Esophagus squamous epithelium (tissue), 4 donors: ENCODE results near the gene SLC16A12.

Experiments
- POLR2A ChIP-seq, 4 donors: fragments of 450-650 bp; IDR thresholded peaks; one replicate each; pipeline ENCODE4 v1.6.1; 2017; ENCODE audit warnings: antibody characterized with exemption in 4 of 4, mild to moderate bottlenecking in 4 of 4, moderate library complexity in 3 of 4
- TF ChIP-seq, protein P1 (sequence below), 6 experiments: fragments of 450-650 bp in 4 of 6; fragments of 200-600 bp in 2 of 6; sonication (generic) in 2 of 6; IDR thresholded peaks; one replicate each; pipeline ENCODE4 v1.5.1; 2016 to 2019; ENCODE audit warnings: antibody characterized with exemption in 6 of 6, mild to moderate bottlenecking in 4 of 6, moderate library complexity in 4 of 6

DNA sequence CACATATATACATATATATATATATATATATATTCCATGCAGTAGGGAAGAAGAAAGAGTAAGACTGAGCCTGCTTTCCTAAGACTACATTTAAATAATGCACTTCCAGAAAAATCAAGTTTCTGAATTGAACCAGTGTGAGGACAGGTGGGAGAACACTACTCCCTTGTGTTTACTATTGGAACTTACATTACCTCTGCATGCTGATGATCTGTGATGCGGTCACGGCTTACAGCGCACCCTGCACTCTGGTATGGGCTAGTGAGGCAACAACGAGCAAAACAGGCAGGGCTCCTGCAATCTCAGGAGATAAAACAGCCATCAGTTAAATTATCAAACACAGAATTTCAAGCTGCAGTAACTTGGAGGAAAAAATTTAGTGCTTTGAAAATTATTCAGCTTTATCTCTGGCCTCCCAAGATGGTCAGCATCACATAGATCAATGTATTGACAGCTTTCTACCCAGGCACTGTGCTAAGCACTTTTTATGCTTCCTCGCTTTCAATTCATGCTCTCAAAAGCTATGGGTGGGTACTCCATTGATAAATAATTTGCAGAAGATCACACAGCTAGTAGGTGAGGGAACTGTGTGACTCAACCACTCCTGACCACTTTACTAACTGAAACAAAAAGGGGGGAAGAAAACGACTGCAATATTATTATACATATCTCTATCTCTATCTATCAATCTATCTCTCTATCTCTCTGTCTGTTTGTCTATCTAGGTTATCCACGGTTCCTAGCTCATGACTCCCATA, 20.5 kb upstream of the SLC16A12 start:
- TF ChIP-seq, protein P1, sequence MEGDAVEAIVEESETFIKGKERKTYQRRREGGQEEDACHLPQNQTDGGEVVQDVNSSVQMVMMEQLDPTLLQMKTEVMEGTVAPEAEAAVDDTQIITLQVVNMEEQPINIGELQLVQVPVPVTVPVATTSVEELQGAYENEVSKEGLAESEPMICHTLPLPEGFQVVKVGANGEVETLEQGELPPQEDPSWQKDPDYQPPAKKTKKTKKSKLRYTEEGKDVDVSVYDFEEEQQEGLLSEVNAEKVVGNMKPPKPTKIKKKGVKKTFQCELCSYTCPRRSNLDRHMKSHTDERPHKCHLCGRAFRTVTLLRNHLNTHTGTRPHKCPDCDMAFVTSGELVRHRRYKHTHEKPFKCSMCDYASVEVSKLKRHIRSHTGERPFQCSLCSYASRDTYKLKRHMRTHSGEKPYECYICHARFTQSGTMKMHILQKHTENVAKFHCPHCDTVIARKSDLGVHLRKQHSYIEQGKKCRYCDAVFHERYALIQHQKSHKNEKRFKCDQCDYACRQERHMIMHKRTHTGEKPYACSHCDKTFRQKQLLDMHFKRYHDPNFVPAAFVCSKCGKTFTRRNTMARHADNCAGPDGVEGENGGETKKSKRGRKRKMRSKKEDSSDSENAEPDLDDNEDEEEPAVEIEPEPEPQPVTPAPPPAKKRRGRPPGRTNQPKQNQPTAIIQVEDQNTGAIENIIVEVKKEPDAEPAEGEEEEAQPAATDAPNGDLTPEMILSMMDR (IDR thresholded peaks at IDR 0.05), result no peak
- TF ChIP-seq POLR2A (IDR thresholded peaks at IDR 0.05), result no peak
